Central memory CD4-positive, alpha-beta T cell (primary cell): Measurements from ENCODE around the gene ARHGAP5.
A peak's percentile ranks its signal among the peaks of the same experiment; 100 is the strongest.

Experiments
- DNase-seq: peaks from one replicate; pipeline ENCODE4 v3.0.0; 2022
- total RNA-seq, 3 experiments: gene quantifications; one replicate each; lab custom pipeline; 2026; lab: John Stamatoyannopoulos, UW

ARHGAP5 gene
- 93.8 to 312 (median 151) reads per million in 3 experiments for total RNA-seq

GRCh38 chr14:32077081-32078022 lies at the start of gene ARHGAP5:
Gene ARHGAP5, plus strand, starts transcription at chr14:32077304. Its CDS starts 13,366 bp downstream, at chr14:32090670.
- peak; percentile 42 for DNase-seq

- DNase-seq, result no peak
Measured at GRCh38 chr14:32028599-32028998, 48.5 kb upstream of the ARHGAP5 start.

- no peak for DNase-seq
Measured at GRCh38 chr14:32033543-32033942, 43.6 kb upstream of the ARHGAP5 start.

- DNase-seq, result no peak
Measured at GRCh38 chr14:32038876-32039275, 38.2 kb upstream of the ARHGAP5 start.

- DNase-seq, result no peak
Measured at GRCh38 chr14:32039401-32040030, 37.6 kb upstream of the ARHGAP5 start.

- DNase-seq, result no peak
Measured at GRCh38 chr14:32043624-32044023, 33.5 kb upstream of the ARHGAP5 start.

GRCh38 chr14:32044454-32044853 lies 32.6 kb upstream of the ARHGAP5 start:
- no peak for DNase-seq

GRCh38 chr14:32047791-32048190 lies 29.3 kb upstream of the ARHGAP5 start:
- DNase-seq, result no peak

- no peak for DNase-seq
Measured at GRCh38 chr14:32049361-32050088, 27.6 kb upstream of the ARHGAP5 start.

- DNase-seq, result no peak
Measured at GRCh38 chr14:32050878-32051277, 26.2 kb upstream of the ARHGAP5 start.

GRCh38 chr14:32054536-32054935 lies 22.6 kb upstream of the ARHGAP5 start:
- no peak for DNase-seq

GRCh38 chr14:32055175-32055574 lies 21.9 kb upstream of the ARHGAP5 start:
- no peak for DNase-seq

- DNase-seq, result no peak
Measured at GRCh38 chr14:32059702-32060101, 17.4 kb upstream of the ARHGAP5 start.

GRCh38 chr14:32064931-32065330 lies 12.2 kb upstream of the ARHGAP5 start:
- DNase-seq, result no peak

GRCh38 chr14:32068708-32069107 lies 8.4 kb upstream of the ARHGAP5 start:
- DNase-seq, result no peak

GRCh38 chr14:32070282-32070681 lies 6.8 kb upstream of the ARHGAP5 start:
- DNase-seq, result no peak

- no peak for DNase-seq
Measured at GRCh38 chr14:32072676-32073075, 4.4 kb upstream of the ARHGAP5 start.

GRCh38 chr14:32073537-32074189 lies 3.4 kb upstream of the ARHGAP5 start:
- peak; percentile 73 for DNase-seq

- DNase-seq, result no peak
Measured at GRCh38 chr14:32074887-32075572, 2.1 kb upstream of the ARHGAP5 start.

- no peak for DNase-seq
Measured at GRCh38 chr14:32075672-32076277, 1.3 kb upstream of the ARHGAP5 start.

GRCh38 chr14:32076278-32077080 lies 625 bp upstream of the ARHGAP5 start:
- DNase-seq, result peak; percentile 72
